Activated naive CD4-positive, alpha-beta T cell treated with anti-CD3 and anti-CD28 coated beads, Interleukin-2, amount 50 U/mL, for 24 hours (primary cell): ENCODE measurements around the gene LPO.
A peak's percentile ranks its signal among the peaks of the same experiment; 100 is the strongest.

Source experiments
- H3K27ac Mint-ChIP-seq: one replicate; pipeline ENCODE4 v1.8.0; 2021; ENCODE audit warnings: mild to moderate bottlenecking, mixed read lengths
- H3K27me3 Mint-ChIP-seq: one replicate; pipeline ENCODE4 v1.8.0; 2021; ENCODE audit warnings: mixed read lengths
- H3K36me3 Mint-ChIP-seq: one replicate; pipeline ENCODE4 v1.8.0; 2021; ENCODE audit warnings: mixed read lengths
- H3K4me1 Mint-ChIP-seq: one replicate; pipeline ENCODE4 v1.8.0; 2021; ENCODE audit warnings: mixed read lengths
- H3K4me3 Mint-ChIP-seq: one replicate; pipeline ENCODE4 v1.8.0; 2021; ENCODE audit warnings: mild to moderate bottlenecking, mixed read lengths
- H3K9me3 Mint-ChIP-seq: one replicate; pipeline ENCODE4 v1.8.0; 2021; ENCODE audit warnings: mixed read lengths

Gene LPO

GRCh38 chr17:58244963-58245362 is 6.6 kb downstream of the LPO start:
- H3K27ac Mint-ChIP-seq = no peak overlapping the region
- peaks cover 12% of the 10 kb centered on the region for H3K27me3 Mint-ChIP-seq
- H3K4me1 Mint-ChIP-seq = peaks cover 5% of the 10 kb centered on the region
- H3K9me3 Mint-ChIP-seq = no peaks in the 10 kb centered on the region
- H3K36me3 Mint-ChIP-seq = no peaks in the 10 kb centered on the region
- no peak overlapping the region for H3K4me3 Mint-ChIP-seq

DNA sequence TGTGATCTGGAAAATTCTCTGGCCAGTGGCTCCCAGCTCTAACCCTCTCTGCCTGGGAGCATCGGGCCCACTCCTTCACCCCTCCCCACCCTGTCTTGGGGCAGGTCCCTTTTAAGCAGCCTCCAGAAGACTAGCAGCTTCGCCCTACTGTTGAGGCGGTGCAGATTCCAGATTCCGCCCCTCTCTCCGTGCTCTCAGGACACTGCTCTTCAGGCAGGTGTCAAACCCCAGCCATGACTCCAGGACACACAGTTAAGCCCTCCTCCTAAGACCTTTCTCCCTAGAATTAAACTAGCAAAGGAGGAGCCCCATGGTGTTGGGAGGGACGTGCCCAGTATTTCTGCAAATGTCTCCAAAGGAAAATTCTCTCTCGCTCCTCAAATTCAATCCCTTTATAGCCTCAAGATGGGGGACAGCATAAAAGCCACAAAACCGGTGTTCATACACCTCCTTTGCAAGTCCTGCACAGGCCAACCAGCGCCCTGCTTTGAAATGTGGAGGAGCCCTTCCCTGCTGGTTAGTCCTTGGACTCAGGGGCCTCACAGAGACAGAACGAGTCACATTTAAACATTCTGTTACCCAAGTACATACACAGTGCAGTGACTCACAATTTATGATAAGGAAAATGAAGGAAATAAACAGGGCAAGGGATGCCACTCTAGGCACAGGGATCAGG is 7.2 kb downstream of the LPO start:
- H3K27me3 Mint-ChIP-seq = peaks cover 10% of the 10 kb centered on the region
- H3K4me1 Mint-ChIP-seq = peaks cover 9% of the 10 kb centered on the region
- H3K36me3 Mint-ChIP-seq = no peaks in the 10 kb centered on the region
- H3K9me3 Mint-ChIP-seq = no peaks in the 10 kb centered on the region
- H3K27ac Mint-ChIP-seq = no peak overlapping the region
- H3K4me3 Mint-ChIP-seq = no peak overlapping the region

DNA sequence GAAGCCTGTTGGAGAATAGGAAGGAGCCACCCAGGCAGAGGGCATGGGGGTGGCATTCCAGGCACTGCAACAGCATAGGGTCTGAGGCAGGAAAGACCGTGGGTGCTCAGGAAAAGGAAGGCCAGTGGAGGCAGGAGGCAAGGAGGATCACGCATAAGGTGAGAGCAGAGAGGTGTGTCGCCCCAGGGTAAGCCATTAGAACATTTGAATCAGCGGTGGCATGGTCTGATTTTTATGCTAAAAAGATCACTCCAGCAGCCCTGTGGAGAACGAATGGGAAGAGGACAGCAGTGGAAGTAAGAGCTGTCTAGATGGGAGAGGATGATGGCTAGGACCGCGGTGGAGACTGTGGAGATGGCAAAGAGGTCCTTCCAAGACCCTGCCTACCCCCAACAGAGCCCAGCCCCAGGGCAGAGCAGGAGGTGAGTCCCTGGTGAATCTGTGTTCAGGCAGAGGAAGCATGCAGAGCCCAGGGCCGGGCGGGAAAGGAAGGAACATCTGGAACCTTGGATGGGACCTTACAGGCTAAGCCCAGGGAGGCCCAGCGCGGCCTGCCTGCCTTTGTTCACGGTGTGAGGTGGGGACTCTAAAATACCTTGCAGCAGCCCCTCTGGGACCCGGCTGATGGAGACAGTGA is 7.8 kb downstream of the LPO start:
- H3K27me3 Mint-ChIP-seq = peaks cover 8% of the 10 kb centered on the region
- H3K4me1 Mint-ChIP-seq = peaks cover 9% of the 10 kb centered on the region
- no peak overlapping the region for H3K27ac Mint-ChIP-seq
- no peaks in the 10 kb centered on the region for H3K36me3 Mint-ChIP-seq
- no peak overlapping the region for H3K4me3 Mint-ChIP-seq
- H3K9me3 Mint-ChIP-seq = no peaks in the 10 kb centered on the region

DNA sequence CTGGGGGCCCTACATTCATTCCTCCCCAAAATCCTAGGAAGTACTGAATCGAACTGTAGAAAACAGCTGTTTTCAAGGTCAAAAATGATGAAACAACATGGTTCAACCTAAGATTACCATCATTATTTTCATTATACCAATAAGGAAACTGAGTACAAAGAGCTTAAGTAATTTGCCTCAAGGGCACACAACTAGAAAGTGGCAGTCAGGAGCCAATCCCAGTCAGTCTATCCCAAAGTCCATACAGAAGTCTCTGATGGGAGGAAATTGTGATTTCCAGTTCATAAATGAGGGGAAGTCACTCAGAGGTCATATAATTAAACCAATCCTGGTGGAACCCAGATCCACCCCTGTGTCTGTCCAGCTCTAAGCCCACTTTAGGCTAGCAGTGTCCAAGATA is 8.4 kb downstream of the LPO start:
- Mint-ChIP-seq H3K4me1 (peaks cover 9% of the 10 kb centered on the region), H3K4me3 (no peak overlapping the region), H3K9me3 (no peaks in the 10 kb centered on the region), H3K27me3 (peaks cover 3% of the 10 kb centered on the region), H3K27ac (no peak overlapping the region), H3K36me3 (no peaks in the 10 kb centered on the region)

- Mint-ChIP-seq H3K36me3 (no peaks in the 10 kb centered on the region), H3K4me1 (peaks cover 9% of the 10 kb centered on the region), H3K9me3 (no peaks in the 10 kb centered on the region), H3K27ac (no peak overlapping the region), H3K27me3 (peaks cover 3% of the 10 kb centered on the region), H3K4me3 (no peak overlapping the region)
Measured at GRCh38 chr17:58247511-58248363, 9.4 kb downstream of the LPO start.

DNA sequence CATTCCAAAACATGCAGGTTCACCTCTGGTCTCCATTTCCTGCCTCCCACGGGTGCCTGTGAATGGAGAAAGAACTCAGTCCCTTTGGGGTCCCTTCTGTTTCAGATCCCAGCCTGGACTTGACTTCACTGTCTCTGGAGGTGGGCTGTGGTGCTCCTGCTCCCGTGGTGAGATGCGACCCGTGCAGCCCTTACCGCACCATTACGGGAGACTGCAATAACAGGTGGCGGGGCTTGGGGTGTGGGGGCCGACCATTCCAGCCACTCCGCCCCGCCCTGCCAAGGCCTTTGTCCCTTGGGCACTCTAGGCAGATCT is 10.5 kb downstream of the LPO start:
- Mint-ChIP-seq H3K9me3 (no peaks in the 10 kb centered on the region), H3K4me3 (peak overlapping the region; percentile 81), H3K27ac (no peak overlapping the region), H3K36me3 (no peaks in the 10 kb centered on the region), H3K4me1 (peaks cover 9% of the 10 kb centered on the region), H3K27me3 (peaks cover 2% of the 10 kb centered on the region)

DNA sequence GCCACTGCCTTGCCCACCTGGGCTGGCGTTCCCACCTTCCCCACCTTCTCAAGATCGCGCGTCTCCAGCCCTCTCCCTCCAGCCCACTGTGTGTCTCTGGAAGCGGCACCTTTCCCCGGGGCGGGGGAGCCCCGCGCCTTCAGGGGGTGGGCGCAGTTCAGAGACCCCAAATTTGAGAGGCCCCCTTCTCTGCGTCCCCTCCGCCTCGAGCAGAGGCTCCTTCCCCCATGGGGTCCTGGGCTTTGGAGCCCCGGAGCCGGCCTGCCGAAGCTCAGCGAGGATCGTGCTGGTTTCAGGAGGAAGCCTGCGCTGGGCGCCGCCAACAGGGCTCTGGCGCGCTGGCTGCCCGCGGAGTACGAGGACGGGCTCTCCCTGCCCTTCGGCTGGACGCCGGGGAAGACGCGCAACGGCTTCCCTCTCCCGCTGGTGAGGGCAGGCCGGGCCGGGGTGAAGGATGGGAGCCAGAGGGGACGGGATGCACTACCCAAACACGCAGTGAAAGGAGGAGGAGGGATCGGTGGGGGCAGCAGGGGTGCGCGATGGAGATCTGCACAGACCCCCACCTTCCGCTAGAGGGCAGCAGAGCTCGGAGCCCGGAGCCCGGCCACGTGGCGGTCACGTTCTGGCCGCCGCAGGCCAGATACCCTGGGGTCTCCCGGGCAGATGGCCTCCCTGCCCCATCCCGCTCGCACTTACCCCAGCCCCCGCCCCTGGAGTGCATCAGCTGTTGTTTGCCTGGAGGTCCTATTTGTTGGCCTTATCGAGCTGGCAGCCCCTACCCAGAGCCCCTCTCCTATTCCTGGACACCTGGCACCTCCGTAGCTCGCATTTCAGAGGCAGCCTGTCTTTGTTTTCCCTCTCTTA is 11.1 kb downstream of the LPO start:
- Mint-ChIP-seq H3K4me3 (peak overlapping the region; percentile 81), H3K36me3 (no peaks in the 10 kb centered on the region), H3K9me3 (no peaks in the 10 kb centered on the region), H3K27ac (peak overlapping the region; percentile 79), H3K27me3 (no peaks in the 10 kb centered on the region), H3K4me1 (peaks cover 9% of the 10 kb centered on the region)

GRCh38 chr17:58250344-58251011 is 12.1 kb downstream of the LPO start:
- Mint-ChIP-seq H3K36me3 (no peaks in the 10 kb centered on the region), H3K27ac (peak overlapping the region; percentile 79), H3K27me3 (no peaks in the 10 kb centered on the region), H3K9me3 (no peaks in the 10 kb centered on the region), H3K4me3 (peak overlapping the region; percentile 81), H3K4me1 (peaks cover 9% of the 10 kb centered on the region)

DNA sequence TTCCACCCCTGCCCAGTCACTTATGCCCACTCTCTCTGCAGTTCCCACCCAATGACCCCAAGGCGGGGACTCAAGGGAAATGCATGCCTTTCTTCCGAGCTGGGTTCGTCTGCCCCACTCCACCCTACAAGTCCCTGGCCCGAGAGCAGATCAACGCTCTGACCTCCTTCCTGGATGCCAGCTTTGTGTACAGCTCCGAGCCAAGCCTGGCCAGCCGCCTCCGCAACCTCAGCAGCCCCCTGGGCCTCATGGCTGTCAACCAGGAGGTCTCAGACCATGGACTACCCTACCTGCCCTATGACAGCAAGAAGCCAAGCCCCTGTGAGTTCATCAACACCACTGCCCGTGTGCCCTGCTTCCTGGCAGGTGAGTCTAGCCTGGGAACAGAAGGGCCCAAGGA is 13.8 kb downstream of the LPO start:
- no peaks in the 10 kb centered on the region for H3K27me3 Mint-ChIP-seq
- H3K36me3 Mint-ChIP-seq = no peaks in the 10 kb centered on the region
- no peak overlapping the region for H3K27ac Mint-ChIP-seq
- H3K4me1 Mint-ChIP-seq = peaks cover 9% of the 10 kb centered on the region
- no peak overlapping the region for H3K4me3 Mint-ChIP-seq
- no peaks in the 10 kb centered on the region for H3K9me3 Mint-ChIP-seq

- H3K9me3 Mint-ChIP-seq = no peaks in the 10 kb centered on the region
Measured at GRCh38 chr17:58253082-58253481, 14.7 kb downstream of the LPO start.

GRCh38 chr17:58254803-58255202 is 16.4 kb downstream of the LPO start:
- Mint-ChIP-seq H3K9me3 (no peaks in the 10 kb centered on the region), H3K27me3 (no peaks in the 10 kb centered on the region), H3K4me1 (peaks cover 4% of the 10 kb centered on the region), H3K4me3 (no peak overlapping the region), H3K36me3 (no peaks in the 10 kb centered on the region), H3K27ac (no peak overlapping the region)

More at GRCh38 chr17:58253082-58253481, 14.7 kb downstream of the LPO start:
- Mint-ChIP-seq H3K4me1 (peaks cover 9% of the 10 kb centered on the region), H3K27ac (no peak overlapping the region), H3K36me3 (no peaks in the 10 kb centered on the region), H3K4me3 (no peak overlapping the region), H3K27me3 (no peaks in the 10 kb centered on the region)

DNA sequence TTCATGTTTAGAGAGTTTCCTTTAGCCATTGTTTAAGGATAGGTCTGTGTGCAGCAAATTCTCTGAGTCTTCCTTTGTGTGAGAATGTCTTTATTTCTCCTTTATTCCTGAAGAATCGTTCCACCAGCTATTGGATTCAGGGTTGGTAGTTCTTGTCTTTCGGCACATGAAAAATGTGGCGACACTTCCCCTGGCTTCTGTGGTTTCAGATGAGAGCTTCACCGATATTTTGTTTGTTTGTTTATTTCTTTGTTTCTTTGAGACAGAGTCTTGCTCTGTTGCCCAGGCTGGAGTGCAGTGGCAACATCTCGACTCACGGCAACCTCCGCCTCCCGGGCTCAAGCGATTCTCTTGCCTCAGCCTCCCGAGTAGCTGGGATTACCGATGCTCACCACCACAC is 23.8 kb downstream of the LPO start:
- Mint-ChIP-seq H3K27ac (no peak overlapping the region), H3K36me3 (peaks cover 3% of the 10 kb centered on the region), H3K4me3 (no peak overlapping the region), H3K4me1 (no peaks in the 10 kb centered on the region), H3K27me3 (peaks cover 42% of the 10 kb centered on the region), H3K9me3 (no peaks in the 10 kb centered on the region)

DNA sequence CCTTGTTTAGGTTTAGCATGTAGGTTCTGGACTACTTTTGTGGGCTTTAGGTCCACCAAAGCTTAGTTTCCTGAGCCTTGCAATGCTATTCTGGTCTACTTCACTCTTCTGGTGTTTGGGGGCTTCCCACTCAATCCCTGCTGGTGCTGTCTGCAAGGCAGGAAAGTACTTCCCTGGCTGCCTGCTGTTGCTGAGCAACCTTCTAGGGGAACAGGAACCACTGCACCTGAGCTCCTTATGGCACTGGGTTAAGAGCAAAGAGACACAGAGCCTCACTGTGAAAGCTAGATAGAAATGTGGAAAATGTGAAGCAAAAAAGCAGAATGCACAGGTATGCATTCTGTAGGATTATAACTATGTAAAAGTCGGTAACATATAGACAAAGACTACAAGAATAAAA is 25.4 kb downstream of the LPO start:
- peaks cover 42% of the 10 kb centered on the region for H3K27me3 Mint-ChIP-seq

GRCh38 chr17:58264407-58265103 is 26.2 kb downstream of the LPO start:
- Mint-ChIP-seq H3K9me3 (no peaks in the 10 kb centered on the region), H3K27ac (no peak overlapping the region), H3K27me3 (peaks cover 42% of the 10 kb centered on the region), H3K36me3 (peaks cover 3% of the 10 kb centered on the region), H3K4me1 (no peaks in the 10 kb centered on the region), H3K4me3 (no peak overlapping the region)

More for the DNA sequence above, 25.4 kb downstream of the LPO start:
- Mint-ChIP-seq H3K36me3 (peaks cover 3% of the 10 kb centered on the region), H3K4me3 (no peak overlapping the region), H3K27ac (no peak overlapping the region), H3K4me1 (no peaks in the 10 kb centered on the region), H3K9me3 (no peaks in the 10 kb centered on the region)
